ENCODE results near the gene GALNT9. TPM values are rescaled to one million over a fixed set of nuclear protein-coding genes. Genes with fewer than 3 reads are reported as not detected.

The GALNT9 gene
- total and polyA plus RNA-seq, 2 donors (not counting 1 experiment from before 2014, with no cell fraction given), result 0.10 to 2.8 TPM

DNA sequence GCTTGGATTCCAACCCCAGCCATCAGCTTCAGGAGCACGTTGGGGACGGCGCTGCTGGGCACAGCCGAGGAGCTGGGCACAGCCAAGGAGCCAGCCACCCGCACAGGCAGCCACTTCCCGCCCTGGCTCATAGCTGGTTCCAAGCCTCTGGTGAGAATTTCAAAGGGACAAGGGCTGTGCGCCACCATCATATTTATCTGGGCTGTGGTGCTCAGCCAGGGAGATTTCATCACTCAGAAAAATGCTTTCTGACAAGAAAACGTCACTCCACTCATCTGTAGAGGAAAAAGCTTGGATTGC lies 66.4 kb downstream of the GALNT9 start:
- TF ChIP-seq, protein P1, sequence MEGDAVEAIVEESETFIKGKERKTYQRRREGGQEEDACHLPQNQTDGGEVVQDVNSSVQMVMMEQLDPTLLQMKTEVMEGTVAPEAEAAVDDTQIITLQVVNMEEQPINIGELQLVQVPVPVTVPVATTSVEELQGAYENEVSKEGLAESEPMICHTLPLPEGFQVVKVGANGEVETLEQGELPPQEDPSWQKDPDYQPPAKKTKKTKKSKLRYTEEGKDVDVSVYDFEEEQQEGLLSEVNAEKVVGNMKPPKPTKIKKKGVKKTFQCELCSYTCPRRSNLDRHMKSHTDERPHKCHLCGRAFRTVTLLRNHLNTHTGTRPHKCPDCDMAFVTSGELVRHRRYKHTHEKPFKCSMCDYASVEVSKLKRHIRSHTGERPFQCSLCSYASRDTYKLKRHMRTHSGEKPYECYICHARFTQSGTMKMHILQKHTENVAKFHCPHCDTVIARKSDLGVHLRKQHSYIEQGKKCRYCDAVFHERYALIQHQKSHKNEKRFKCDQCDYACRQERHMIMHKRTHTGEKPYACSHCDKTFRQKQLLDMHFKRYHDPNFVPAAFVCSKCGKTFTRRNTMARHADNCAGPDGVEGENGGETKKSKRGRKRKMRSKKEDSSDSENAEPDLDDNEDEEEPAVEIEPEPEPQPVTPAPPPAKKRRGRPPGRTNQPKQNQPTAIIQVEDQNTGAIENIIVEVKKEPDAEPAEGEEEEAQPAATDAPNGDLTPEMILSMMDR (conservative IDR thresholded peaks at IDR 0.05 in 1 of 2, IDR thresholded peaks at IDR 0.05 in 1 of 2; ENCODE audit: low read depth in 1 of 2, low read length in 2 of 2), result no peak
- TF ChIP-seq EZH2 (IDR thresholded peaks at IDR 0.05; ENCODE audit: low read length, missing control alignments), result no peak
- Histone ChIP-seq H3K36me3 (ENCODE audit: control insufficient read depth, insufficient read depth, low read length) (no peaks in the 10 kb centered on the region), H3K27ac (ENCODE audit: insufficient read depth, low read length) (no peak overlapping the region), H3K4me3 (replicated peaks in 1 of 4; ENCODE audit: control extremely low read depth in 1 of 4, insufficient read depth in 1 of 4, low read depth in 3 of 4, low read length in 4 of 4) (no peak overlapping the region), H2AFZ (ENCODE audit: low read length) (no peak overlapping the region), H3K9ac (ENCODE audit: insufficient read depth, low read length) (no peak overlapping the region), H4K20me1 (ENCODE audit: control insufficient read depth, extremely low read depth, insufficient read depth, low read length) (no peaks in the 10 kb centered on the region), H3K79me2 (ENCODE audit: control insufficient read depth, insufficient read depth, low read length) (no peaks in the 10 kb centered on the region), H3K4me1 (ENCODE audit: control insufficient read depth, extremely low read depth, insufficient read depth, low read length) (no peaks in the 10 kb centered on the region), H3K4me2 (ENCODE audit: extremely low read depth, insufficient read depth, low read length) (no peak overlapping the region), H3K27me3 (ENCODE audit: control insufficient read depth, insufficient read depth, low read length) (no peaks in the 10 kb centered on the region), H3K9me3 (ENCODE audit: control insufficient read depth, insufficient read depth, low read depth, low read length) (peaks cover 3% of the 10 kb centered on the region)
- no peak for DNase-seq (ENCODE audit: low read depth in 2 of 2)

- Histone ChIP-seq H2AFZ (ENCODE audit: low read length) (no peak overlapping the region), H3K4me3 (replicated peaks in 1 of 4; ENCODE audit: control extremely low read depth in 1 of 4, insufficient read depth in 1 of 4, low read depth in 3 of 4, low read length in 4 of 4) (no peak overlapping the region), H3K36me3 (ENCODE audit: control insufficient read depth, insufficient read depth, low read length) (no peaks in the 10 kb centered on the region), H4K20me1 (ENCODE audit: control insufficient read depth, extremely low read depth, insufficient read depth, low read length) (no peaks in the 10 kb centered on the region), H3K9ac (ENCODE audit: insufficient read depth, low read length) (no peak overlapping the region), H3K9me3 (ENCODE audit: control insufficient read depth, insufficient read depth, low read depth, low read length) (no peaks in the 10 kb centered on the region), H3K27me3 (ENCODE audit: control insufficient read depth, insufficient read depth, low read length) (no peaks in the 10 kb centered on the region), H3K4me2 (ENCODE audit: extremely low read depth, insufficient read depth, low read length) (no peak overlapping the region), H3K4me1 (ENCODE audit: control insufficient read depth, extremely low read depth, insufficient read depth, low read length) (no peaks in the 10 kb centered on the region), H3K27ac (ENCODE audit: insufficient read depth, low read length) (no peak overlapping the region), H3K79me2 (ENCODE audit: control insufficient read depth, insufficient read depth, low read length) (no peaks in the 10 kb centered on the region)
- TF ChIP-seq, protein P1 (conservative IDR thresholded peaks at IDR 0.05 in 1 of 2, IDR thresholded peaks at IDR 0.05 in 1 of 2; ENCODE audit: low read depth in 1 of 2, low read length in 2 of 2), result no peak
- no peak for TF ChIP-seq EZH2 (IDR thresholded peaks at IDR 0.05; ENCODE audit: low read length, missing control alignments)
- DNase-seq (ENCODE audit: low read depth in 2 of 2), result no peak
Observed at GRCh38 chr12:132262256-132263060, 66.9 kb downstream of the GALNT9 start.

DNA sequence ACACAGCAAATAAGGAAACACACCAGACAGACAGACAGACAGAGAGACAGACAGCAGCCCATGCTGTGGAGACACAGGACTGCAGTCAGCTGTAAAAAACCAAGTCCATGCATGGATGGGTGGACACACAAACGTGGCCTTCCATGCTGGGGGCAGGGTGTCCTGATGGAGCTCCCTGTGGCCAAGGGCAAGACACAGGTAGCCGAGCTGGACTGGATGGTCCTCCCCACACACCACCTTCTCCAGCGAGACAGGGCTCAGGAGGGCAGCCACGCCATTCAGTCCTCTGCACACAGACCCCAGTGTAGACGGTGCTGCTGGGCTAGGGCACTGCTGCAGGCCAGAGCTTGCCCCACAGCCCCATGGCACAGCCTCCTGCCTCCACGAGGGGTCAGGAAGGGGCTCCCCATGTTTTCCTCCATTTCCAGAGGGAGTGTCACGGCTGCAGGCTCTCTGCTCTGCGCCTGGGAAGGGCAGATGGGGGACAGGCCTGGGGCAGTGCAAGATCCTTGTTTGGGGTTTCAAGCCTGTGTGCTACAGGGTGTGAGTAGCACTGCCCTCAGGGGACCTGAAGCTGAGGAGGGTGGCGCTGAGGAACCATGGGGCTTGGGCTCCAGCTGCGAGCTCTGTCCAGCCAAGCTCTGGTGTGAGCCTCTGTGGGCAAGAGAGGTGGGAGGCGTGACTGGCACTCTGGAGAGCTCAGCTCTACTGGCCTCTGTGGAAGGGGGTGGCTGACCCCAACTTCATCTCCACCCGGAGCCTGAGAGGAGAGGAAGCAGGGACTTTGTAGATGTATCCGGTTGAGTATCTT lies 67.9 kb downstream of the GALNT9 start:
- no peaks in the 10 kb centered on the region for H3K9me3 ChIP-seq (ENCODE audit: control insufficient read depth, insufficient read depth, low read depth, low read length)
- DNase-seq (ENCODE audit: low read depth in 2 of 2), result no peak
- TF ChIP-seq EZH2 (IDR thresholded peaks at IDR 0.05; ENCODE audit: low read length, missing control alignments), result no peak
- TF ChIP-seq, protein P1 (conservative IDR thresholded peaks at IDR 0.05 in 1 of 2, IDR thresholded peaks at IDR 0.05 in 1 of 2; ENCODE audit: low read depth in 1 of 2, low read length in 2 of 2), result no peak

More for the DNA sequence above, 67.9 kb downstream of the GALNT9 start:
- no peaks in the 10 kb centered on the region for H3K27me3 ChIP-seq (ENCODE audit: control insufficient read depth, insufficient read depth, low read length)
- no peak overlapping the region for H3K4me2 ChIP-seq (ENCODE audit: extremely low read depth, insufficient read depth, low read length)
- no peak overlapping the region for H2AFZ ChIP-seq (ENCODE audit: low read length)
- no peak overlapping the region for H3K27ac ChIP-seq (ENCODE audit: insufficient read depth, low read length)
- H4K20me1 ChIP-seq (ENCODE audit: control insufficient read depth, extremely low read depth, insufficient read depth, low read length), result no peaks in the 10 kb centered on the region
- no peaks in the 10 kb centered on the region for H3K79me2 ChIP-seq (ENCODE audit: control insufficient read depth, insufficient read depth, low read length)
- H3K36me3 ChIP-seq (ENCODE audit: control insufficient read depth, insufficient read depth, low read length), result no peaks in the 10 kb centered on the region
- H3K9ac ChIP-seq (ENCODE audit: insufficient read depth, low read length), result no peak overlapping the region
- H3K4me1 ChIP-seq (ENCODE audit: control insufficient read depth, extremely low read depth, insufficient read depth, low read length), result no peaks in the 10 kb centered on the region
- H3K4me3 ChIP-seq (replicated peaks in 1 of 4; ENCODE audit: control extremely low read depth in 1 of 4, insufficient read depth in 1 of 4, low read depth in 3 of 4, low read length in 4 of 4), result no peak overlapping the region
